H4 (cell line): ENCODE measurements around the gene CFAP45. TPM values are rescaled to one million over a fixed set of nuclear protein-coding genes. Genes with fewer than 3 reads are reported as not detected.

Source experiments
- DNase-seq: peaks from one replicate; pipeline ENCODE4 v3.0.0-alpha.2; 2015; ENCODE audit warnings: low spot score
- total RNA-seq: library from RNA; depleted of rRNA; stranded (reverse); fragments of >200 nt; shearing (Covaris generic); gene quantifications from 2 replicates; pipeline ENCODE4 v1.2.3, GENCODE V29; 2014; rRNA removed

CFAP45 gene, protein sequence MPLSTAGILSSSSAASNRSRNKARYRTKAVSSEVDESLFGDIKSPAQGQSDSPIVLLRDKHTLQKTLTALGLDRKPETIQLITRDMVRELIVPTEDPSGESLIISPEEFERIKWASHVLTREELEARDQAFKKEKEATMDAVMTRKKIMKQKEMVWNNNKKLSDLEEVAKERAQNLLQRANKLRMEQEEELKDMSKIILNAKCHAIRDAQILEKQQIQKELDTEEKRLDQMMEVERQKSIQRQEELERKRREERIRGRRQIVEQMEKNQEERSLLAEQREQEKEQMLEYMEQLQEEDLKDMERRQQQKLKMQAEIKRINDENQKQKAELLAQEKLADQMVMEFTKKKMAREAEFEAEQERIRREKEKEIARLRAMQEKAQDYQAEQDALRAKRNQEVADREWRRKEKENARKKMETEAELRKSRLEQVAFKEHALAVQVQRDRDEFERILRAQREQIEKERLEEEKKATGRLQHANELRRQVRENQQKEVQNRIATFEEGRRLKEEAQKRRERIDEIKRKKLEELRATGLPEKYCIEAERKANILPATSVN
- 0.21 and 0.62 TPM in 2 replicates for total RNA-seq

DNA sequence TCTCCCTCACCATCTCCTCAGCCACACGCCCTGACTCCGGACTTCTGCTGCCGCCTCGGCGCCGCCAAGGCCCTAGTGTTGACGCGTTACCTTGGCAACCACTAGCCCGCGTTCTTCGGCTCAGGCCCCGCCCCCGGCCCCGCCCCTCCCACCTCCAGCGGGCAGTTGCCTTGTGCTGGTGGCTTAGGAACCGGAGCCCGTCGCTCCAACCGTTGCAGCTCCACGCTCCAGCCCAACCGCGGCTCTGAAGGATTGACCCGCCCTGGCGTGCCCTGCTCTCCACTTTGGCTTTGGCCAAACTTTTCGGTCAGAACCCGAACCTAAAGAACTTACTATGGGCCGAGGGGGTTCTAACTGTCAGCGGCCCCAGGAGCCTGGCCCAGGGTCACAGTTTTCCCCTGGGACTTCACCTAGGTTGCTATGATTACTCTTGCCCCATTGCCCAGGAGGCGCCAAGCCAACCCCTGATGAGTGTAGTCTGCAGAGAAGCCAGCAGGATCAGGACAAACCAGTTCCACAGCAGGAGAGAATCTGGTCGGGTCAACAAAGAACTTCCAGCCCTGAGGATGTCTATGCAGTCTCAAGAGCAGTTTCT lies at the start of gene CFAP45:
CFAP45 (minus strand) TSS at position 80 of the 595 bp plus-strand sequence; CDS start at position 13, 67 bp downstream.
- no peak for DNase-seq

DNA sequence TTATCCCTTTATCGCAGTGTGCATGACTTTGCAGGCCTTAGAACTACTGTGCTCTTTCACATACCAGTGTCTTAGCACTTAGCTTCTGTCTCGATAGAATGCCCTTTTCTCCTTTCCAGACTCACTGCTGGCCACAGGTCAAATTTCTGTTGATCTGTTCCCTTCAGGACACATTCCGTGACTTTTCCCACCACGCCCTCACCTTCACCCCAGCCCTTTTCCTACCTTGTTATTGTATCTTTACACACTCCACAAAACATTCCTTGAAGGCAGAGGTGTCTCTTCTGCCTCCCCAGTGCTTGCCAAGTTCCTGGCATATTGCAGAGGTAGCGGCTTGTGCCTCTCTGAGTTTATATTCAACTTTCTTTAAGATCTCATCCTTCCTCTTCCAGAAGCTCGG lies 49.2 kb upstream of the CFAP45 start:
- no peak for DNase-seq

DNA sequence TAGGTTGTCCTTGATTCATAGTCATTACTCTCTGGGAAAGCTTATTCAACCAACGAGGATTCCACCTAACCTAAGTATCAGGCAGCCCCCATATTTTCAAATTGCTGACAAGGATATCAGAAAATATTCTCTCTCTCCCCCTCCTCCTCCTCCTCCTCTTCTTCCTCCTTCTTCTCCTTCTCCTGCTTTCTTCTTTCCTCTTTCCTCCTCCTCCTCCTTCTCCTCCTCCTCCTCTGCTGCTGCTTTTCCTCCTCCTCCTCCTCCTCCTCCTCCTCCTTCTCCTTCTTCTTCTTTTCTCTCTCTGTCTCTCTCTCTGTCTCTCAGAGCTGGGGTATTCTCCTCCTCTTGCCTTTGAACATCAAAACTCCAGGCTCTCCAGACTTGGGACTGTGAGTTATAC lies 48.0 kb upstream of the CFAP45 start:
- DNase-seq = no peak

DNA sequence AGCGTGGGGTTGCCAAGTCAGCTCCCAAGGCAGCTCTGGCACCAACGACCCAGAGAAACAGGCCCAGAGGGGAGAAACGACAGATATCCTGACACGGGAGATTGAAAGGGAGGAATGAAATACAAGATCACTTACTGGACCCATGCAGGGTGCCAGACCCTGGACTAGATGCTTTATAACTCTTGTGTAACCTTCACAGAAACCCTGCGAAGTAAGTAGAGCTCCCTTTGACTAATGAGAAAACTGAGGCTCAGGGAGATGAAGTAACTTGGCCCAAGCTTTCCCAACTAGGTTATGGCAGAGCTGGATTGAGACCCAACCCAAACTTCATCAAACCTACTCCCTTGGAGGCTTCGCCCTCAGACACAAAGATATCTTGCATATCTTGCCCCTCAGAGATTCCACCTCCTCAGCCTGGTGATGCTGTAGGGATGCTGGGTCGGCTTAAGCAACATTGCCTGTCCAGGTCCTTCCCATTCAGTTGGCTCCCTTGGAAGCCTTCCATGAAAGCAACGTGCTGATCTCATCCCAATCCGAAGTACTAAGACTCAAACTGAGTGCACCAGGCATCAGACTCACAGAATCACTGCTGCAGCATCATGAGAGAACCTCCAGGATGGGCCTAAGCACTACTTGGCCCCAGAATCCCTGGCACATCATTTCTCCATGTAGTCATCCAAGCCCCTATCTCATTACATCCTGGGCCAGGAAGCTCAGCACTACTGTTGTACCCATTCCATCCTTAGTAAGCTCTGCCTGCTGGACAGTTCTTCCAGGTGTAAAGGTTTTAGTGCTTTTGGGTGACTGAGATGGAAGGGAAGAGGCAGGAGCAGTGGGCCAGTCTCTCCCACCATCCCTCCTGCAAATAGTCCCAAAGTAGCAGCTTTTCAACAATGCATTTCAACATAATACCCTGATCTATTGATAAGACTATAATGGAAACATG lies 46.5 kb upstream of the CFAP45 start:
- DNase-seq = no peak

DNA sequence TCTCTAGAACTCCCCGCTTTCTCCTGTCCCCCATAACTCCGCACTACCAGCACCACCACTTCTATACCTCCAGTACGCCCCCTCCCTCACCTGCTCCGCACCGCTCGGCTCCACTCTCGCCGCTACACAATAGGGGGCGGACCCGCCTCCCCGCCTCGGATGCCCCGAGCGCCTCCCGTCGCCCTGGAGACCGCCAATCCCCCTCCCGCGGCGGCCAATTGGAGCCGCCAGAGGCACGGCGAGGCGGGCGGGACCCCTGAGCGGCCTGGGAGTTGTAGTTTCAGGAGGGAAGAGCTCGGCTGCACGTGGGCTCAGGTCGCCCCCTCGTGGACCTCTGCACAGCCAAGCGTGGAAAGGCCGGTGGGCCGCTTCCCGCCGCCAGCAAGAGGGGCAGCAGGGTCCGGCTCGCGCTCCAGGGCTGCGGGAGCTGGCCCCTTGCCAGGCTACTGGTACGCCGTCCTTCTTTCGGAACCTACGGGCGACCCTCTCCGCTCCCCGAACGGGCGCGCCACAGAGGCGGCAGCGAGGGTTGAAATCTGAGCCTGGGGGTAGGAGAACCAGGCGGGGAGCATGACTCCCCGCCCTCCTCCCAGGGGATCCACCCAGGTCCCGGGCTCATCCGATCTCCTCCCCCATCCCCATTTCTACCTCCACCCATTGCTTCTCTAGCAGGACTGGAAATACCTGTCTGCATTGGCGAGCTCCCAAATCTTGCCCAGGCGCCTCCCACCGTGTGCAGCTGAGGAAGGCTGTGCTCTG lies 45.7 kb upstream of the CFAP45 start, which contains the start of gene IGSF9:
IGSF9 (minus strand) TSS at position 131 of the 759 bp plus-strand sequence. CDS start 2,159 bp downstream, outside the sequence.
- DNase-seq = peak; percentile 55

DNA sequence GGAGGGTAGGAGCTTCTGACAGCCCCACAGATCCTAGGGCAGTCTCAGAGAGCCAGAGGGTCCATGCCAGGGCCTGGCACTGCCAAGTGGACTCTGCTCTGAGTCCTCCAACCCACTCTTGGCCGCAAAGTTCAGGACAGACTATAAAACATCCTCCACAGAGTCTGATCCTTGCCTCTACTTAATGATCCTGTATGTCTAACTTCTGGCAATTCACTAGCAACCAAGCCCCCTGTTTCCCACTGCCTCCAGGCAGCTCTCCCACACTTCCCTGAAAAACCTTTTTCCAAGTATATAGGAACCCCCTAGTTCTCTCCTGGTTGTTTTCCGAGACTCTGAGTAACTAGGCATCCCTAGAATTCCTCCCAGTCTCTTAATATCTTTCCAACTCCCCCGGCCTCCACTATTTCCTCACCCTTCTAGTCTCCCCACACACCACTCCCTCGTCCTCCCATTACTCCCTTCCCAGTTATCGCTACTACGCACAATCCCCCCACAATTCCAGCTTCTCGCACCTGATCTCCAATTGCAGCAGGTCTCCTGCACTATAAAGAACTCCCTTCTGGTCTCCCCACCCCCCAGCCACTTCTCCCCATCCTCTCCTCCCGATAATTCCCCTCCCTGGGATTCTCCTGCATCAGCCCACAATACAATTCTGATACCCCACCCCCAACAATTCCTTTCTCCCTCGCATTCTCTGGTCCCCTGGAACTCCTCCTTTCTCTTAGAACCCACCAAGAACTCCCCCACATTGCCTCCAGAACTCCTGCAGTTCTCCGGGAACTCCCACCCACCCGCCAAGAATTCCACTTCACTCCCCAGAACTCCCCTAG lies 44.9 kb upstream of the CFAP45 start:
- DNase-seq = no peak

DNA sequence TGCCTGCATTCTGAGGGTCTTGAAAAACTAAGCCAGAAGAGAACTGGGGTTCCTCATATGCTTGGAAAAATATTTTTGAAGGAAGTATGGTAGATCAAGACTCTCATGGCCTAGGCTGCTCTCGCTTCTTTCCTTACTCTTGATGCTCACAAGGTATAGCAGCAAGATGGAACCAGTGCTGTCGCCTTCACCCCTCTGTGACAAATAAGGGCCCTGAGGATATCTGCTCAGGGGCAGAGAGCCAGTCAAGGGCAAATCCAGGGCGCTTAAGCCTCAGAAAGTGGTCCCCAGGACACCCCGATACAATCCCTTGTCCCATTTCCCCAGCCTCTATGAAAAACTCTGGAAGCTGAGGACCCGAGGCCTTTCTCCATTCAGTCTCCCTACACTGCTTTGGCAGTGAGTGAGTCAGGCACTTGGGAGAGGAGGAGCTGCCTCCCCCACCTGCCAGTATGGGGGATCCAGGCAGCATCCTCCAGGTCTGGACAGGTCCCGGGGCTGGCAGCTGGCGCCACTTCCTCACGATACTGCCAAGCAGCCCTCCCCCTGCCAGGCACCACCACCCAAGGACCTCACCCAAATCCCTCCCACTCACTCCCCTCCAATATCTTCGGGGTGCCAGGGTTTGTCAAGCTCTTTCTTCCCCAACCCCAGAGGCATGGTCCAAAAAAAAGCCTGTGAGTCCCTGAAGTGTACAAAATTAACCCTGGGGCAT lies 44.1 kb upstream of the CFAP45 start:
- DNase-seq = no peak

DNA sequence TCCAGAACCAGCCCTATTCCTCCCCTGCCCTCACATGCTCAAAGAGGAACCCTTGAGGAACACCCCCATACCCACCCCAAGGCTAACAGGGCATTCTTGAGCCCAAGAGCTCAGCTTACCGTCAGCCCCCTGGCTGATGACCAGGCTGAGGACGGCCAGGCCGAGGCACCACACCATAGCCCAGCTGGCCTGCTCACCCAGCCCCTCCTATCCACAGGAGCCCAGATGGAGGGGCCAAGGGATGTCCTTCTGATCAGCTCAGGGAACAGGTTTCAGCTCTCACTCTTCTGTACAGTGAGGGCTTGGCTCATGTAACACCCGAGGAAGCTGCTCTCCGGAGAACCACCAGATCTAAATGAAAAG lies 43.3 kb upstream of the CFAP45 start:
- DNase-seq = no peak

DNA sequence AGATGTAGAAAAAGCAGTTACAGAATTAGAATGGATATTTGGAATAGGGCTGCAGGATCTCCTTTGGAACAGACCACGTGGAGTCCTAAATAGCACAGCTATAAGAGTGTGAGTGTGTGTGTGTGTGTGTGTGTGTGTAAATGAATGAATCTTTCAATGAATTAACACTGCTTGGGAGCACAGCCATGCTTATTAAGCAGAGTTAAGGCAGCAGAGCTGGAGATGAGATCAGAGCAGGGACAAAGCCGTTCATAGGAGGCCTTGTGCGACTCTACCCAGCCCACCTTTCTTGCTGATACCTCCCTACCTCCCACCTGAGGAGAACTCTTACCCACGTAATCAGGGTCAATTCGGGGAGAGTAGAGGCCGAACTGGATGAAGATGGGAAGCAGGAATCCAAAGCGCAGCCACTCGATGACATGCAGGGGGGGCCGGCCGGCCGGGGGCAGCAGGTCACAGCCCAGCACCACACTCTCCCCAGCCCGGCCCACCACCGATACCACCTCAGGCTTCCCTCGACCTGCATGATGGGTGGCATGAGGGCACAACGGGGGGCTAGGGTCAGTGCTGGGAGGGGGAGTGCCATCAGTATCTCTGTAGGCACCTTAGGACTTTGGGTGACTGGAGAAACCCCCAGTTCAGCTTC lies 42.8 kb upstream of the CFAP45 start:
- DNase-seq = no peak

DNA sequence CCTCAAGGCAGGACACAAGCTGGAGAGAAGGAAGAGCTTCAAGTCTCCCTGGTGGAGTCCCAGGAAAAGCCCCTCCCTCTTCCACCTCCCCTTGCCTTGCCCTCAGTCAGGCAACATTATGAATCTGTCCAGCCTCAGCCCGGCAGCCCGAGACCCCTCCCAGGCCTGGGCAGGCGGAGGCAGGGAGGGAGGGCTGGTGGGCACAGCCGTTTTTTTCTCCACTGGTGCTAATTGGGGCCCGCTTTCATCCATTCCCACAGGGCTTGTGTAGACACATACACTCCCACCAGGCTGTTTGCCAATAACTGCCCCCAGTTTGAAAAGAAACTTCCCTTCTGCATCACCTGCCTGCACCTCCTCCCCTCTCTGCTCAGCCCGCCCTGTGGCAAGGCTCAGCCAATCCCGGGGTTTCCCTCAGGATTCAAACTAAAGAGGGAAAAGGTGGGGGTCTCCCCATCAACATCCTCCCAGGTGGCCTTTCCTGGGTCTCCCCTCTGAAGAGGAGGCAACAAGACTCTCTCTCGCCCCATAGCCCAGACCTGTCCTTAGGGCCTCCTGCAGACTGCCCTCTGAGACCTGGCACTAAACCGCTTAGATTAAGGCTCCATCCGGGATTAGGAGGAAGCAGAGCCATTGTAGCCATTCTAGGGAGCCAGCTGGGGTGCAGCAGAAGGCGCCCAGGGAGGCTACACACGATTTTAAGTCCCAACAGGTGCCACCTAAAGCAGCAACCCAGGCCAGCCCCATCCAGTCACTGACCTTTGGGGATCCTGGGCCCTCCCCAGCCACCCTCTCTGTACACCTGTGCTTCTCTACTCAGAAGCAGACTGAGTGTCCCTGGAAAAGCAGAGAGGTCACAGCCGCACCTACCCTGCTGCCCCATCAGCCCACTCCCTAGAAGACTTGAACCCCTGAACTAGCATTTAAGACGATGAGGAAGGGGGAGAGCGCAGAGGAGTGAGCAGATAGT lies 41.9 kb upstream of the CFAP45 start:
- DNase-seq = no peak

DNA sequence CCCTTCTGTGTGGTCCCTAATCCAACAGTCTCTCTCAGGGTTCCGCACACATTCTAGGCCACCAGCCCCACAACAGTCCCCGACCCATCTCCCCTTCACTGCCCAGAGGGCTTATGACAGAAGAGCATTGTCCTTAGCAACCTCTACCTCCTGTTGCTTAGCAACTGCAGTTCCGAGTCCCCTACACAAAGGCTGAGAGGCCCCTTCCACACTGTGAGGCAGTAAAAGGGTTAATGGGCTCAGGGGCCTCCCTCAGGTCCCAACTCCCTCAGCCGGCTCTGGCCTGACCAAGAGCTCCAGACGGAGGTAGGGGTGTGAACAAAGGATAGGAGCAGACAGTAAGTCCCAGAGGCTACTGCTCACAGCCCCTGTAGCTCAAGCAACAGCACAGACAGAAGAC lies 41.2 kb upstream of the CFAP45 start:
- no peak for DNase-seq

DNA sequence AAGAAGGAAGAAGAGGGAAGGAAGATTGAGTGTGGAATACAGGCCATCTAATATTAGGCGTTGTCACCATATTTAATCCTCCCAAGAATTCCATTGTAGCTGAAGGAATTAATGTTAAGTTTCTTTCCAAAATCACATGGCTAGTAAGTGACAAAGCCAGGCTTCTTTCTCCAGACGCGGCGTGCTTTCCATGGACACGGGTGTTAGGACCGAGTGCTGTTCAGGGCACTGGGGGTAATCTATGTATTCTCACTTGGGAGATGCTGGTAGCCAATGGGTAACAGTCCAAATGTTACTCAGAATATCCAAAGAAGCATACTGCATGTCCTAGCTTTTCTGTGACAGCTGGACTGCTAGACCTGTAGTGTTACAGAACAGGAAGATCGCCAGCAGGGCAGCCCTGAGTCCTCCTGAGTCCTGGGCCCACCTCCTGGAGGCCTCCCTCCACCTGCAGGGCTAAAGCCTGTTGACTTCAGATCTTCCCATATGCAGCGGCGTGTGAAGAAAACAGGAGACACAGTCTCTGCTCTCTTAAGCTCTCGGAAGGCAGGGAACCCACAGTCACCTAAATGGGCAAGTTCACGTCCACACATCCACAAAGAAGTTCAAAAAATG lies 40.1 kb upstream of the CFAP45 start:
- no peak for DNase-seq

DNA sequence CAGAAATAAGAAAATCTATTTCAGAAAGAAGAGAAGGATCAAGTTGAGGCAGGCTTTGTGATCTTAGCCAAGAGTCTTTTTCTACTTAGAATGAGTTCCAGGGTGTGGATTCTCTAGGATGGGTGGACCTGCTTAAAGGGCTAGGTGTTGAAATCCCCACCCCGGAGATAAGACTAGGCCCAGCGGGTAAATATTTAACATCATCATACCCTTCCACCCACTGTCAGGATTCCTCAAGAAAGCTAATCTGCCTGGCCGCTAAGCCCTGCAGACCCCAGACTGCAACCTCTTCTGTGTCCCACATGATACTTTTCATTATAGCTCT lies 39.7 kb upstream of the CFAP45 start:
- DNase-seq = no peak

DNA sequence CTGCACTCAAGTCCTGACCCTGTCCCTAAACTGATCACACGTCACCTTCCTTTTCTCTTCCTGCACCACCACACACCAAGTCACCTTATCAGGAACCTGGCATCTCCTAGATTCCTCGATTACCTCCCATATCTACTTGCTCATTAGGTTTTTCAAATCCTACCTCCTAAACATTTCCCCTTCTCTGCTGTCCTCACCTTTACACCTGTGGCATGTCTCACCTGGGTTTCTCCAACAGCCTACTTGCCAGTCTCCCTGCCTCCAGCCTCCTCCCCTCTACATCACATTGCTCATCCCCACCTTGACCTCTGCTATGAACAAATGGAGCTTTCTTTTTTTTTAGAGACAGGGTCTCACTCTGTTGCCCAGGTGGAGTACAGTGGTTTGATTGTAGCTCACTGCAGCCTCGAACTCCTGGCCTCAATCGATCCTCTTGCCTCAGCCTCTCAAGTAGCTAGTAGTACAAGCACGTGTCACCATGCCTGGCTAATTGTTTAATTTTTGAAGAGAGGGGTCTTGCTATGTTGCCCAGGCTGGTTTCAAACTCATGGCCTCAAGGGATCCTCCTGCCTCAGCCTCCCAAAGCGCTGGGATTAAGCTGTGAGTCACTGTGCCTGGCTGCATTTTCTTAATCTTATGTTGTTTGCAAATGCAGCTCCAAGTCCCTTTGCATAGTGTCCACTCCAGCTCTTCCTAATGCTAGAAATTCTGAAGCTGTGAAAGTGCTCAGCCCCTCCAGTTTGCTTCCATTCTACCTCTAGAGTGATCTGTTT lies 39.1 kb upstream of the CFAP45 start:
- no peak for DNase-seq

DNA sequence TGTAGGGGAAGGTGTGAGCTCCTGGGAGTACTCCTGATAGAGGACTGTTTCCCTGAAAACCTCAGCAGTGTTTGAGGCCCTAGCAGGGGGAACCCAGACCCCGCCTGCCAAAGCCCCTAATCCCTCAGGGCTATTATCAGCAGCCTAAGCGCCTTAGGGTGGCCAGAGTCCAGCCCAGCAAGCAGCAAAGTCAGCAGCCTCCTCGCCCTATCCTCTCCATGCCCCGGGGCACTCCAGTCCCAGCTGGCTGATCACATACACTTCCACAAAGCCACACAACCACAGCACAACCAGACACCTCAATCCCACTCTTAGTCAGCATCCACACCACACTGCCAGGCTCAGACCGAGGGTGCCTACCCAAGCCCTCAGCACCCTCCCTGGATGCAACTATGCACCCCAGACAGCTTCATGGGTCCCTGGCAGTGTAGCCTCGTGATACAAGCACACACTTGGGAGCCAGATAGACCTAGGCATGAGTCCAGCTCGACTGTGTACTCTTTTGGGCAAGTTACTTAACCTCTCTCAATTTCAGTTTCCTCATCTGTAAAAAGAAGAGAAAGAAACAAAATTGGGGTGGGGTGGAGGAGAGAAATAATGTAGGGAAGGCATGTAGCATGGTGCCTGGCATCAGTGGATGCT lies 38.4 kb upstream of the CFAP45 start:
- peak; percentile 29 for DNase-seq

DNA sequence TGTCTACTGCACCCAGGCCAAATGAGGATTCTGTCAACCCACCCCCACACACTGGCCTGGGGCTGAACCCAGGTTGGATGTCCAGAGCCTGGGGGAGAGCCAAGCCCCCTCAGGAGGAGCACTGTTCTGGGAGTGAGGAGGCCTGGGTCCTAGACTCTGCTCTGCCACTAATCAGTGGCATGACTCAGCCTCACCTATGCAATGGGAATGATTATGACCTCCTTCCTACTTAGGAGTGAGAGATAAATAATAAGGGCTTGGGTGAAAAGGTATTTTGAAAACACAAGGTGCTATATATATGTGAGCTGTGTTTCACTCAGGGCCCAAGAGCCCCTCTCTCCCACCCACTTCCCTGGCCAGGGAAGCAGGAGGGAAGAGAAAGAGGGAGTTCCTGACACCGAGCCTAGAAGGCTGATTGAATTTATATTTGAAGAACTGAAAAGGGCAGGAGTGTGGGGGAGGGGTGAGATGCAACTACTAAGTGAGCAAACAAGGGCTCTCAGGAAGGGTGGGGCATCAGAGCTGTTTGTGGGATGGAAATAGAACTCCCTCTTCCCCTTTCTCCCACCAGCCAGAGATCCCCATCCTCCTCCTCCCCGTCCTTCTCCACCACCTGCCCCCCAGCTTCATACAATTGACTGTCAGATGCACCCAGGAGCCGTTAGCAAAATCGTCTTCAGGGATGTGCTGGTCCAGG lies 37.2 kb upstream of the CFAP45 start:
- no peak for DNase-seq
